Spleen (tissue), 7 donors: Measurements from ENCODE around the gene GNG7.

ENCODE experiments used
- CTCF ChIP-seq, 11 experiments: fragments of 200-600 bp in 7 of 11; fragments of 450-650 bp in 4 of 11; sonication (generic) in 4 of 11; IDR thresholded peaks in 8 of 11; conservative IDR thresholded peaks in 3 of 11; 1 replicate in 7 of 11; 2 replicates in 4 of 11; pipeline versions ENCODE4 v1.4.0 to v1.8.0; 2016 to 2021; ENCODE audit warnings: antibody characterized with exemption in 11 of 11, inconsistent platforms in 4 of 11, mild to moderate bottlenecking in 1 of 11
- POLR2AphosphoS5 ChIP-seq, 3 donors: sonication (generic); formaldehyde crosslinking; IDR thresholded peaks; one replicate each; pipeline ENCODE4 v1.5.1; 2017; ENCODE audit warnings: antibody characterized with exemption in 3 of 3
- donor health status: DM: no; HTN: no; CAD: no; lungs with moderate emphysema.
- donor health status: DM: no; HTN: no; CAD: no.
- donor health status: DM: no; HTN: no; CAD: no.

DNA sequence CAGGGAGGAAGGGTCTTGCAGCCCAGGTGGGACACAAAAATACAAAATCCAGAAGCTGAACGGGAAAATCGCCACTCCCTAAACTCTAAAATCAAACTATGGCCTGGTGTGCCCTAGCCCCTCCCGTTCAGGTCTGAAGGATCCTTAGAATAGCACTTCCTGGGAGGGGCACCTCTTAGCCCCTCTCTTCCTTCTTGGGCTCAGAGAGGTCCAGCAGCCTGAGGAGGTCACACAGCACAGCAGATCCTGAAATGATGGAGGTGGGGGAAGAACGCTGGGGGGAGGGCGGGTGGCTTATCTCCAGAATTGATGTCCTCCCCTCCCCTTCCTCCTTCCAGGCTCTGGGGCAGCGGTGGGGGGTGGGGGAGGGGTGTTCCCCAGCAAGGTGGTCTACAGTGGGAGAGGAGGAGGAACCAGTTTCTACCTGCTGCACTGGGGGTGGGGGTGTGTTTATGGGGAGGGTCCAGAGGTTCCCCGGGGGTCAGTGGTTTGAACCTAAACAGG is 16.8 kb upstream of the GNG7 start:
- TF ChIP-seq POLR2AphosphoS5 (IDR thresholded peaks at IDR 0.05) (no peak), CTCF (IDR thresholded peaks at IDR 0.05 in 8 of 11, conservative IDR thresholded peaks at IDR 0.05 in 3 of 11) (no peak)
